ENCODE measurements around the gene FOXO4.

Gene FOXO4

GRCh38 chrX:71117358-71117757, 21.7 kb downstream of the FOXO4 start:
- Histone ChIP-seq H3K9me3 (replicated peaks; ENCODE audit: low read length) (peaks cover 3% of the 10 kb centered on the region), H3K27me3 (ENCODE audit: control insufficient read depth, insufficient read depth, low read length) (peaks cover 6% of the 10 kb centered on the region), H3K4me3 (ENCODE audit: low read length) (no peak overlapping the region), H3K9ac (ENCODE audit: low read depth, low read length) (no peak overlapping the region), H3K36me3 (ENCODE audit: insufficient read depth, low read length) (peaks cover 9% of the 10 kb centered on the region), H3K4me2 (ENCODE audit: low read length) (no peak overlapping the region), H3K4me1 (ENCODE audit: control insufficient read depth, insufficient read depth, low read length) (peaks cover 4% of the 10 kb centered on the region)

GRCh38 chrX:71118032-71118984, 22.7 kb downstream of the FOXO4 start, which contains the start of gene MED12:
Gene MED12, plus strand, starts transcription at chrX:71118596. Its CDS starts 159 bp downstream, at chrX:71118755.
- Histone ChIP-seq H3K4me3 (ENCODE audit: low read length) (peak within 1 kb of the TSS; percentile 72), H3K4me2 (ENCODE audit: low read length) (peak within 1 kb of the TSS; percentile 86)

GRCh38 chrX:71118985-71119535, 23.4 kb downstream of the FOXO4 start:
- Histone ChIP-seq H3K4me3 (ENCODE audit: low read length) (peak overlapping the region; percentile 72), H3K4me2 (ENCODE audit: low read length) (peak overlapping the region; percentile 86), H3K9ac (ENCODE audit: low read depth, low read length) (peak overlapping the region; percentile 90), H3K36me3 (ENCODE audit: insufficient read depth, low read length) (peaks cover 20% of the 10 kb centered on the region), H3K27me3 (ENCODE audit: control insufficient read depth, insufficient read depth, low read length) (no peaks in the 10 kb centered on the region), H3K9me3 (replicated peaks; ENCODE audit: low read length) (peaks cover 3% of the 10 kb centered on the region), H3K4me1 (ENCODE audit: control insufficient read depth, insufficient read depth, low read length) (peaks cover 4% of the 10 kb centered on the region)

More at GRCh38 chrX:71118032-71118984, 22.7 kb downstream of the FOXO4 start, which contains the start of gene MED12:
- peaks cover 1% of the 10 kb centered on the region for H3K27me3 ChIP-seq (ENCODE audit: control insufficient read depth, insufficient read depth, low read length)
- H3K36me3 ChIP-seq (ENCODE audit: insufficient read depth, low read length), result peaks cover 14% of the 10 kb centered on the region
- H3K9ac ChIP-seq (ENCODE audit: low read depth, low read length), result peak within 1 kb of the TSS; percentile 90
- H3K9me3 ChIP-seq (replicated peaks; ENCODE audit: low read length), result peaks cover 3% of the 10 kb centered on the region
- H3K4me1 ChIP-seq (ENCODE audit: control insufficient read depth, insufficient read depth, low read length), result peaks cover 4% of the 10 kb centered on the region

DNA sequence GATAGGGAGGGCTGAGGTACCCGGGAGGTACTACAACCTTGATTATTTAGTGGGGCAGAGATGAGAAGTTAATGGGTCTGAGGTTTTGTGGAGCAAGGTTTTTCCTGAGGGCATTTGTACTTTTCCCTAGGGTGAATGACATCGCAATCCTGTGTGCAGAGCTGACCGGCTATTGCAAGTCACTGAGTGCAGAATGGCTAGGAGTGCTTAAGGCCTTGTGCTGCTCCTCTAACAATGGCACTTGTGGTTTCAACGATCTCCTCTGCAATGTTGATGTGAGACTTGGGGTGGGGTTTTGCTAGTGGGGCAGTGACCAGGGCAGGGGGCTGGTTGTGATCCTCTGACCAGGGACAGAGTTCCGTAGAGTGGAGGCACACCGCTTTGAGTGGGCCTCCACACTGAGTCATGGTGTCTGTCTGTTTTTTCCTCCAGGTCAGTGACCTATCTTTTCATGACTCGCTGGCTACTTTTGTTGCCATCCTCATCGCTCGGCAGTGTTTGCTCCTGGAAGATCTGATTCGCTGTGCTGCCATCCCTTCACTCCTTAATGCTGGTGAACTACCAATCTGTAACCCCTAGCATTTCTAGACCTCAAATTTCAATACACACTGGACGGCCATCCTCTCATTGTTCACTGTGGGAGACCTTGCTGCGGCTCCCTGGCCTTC, 32.6 kb downstream of the FOXO4 start:
- Histone ChIP-seq H3K9me3 (replicated peaks; ENCODE audit: low read length) (no peaks in the 10 kb centered on the region), H3K4me3 (ENCODE audit: low read length) (no peak overlapping the region), H3K4me1 (ENCODE audit: control insufficient read depth, insufficient read depth, low read length) (peaks cover 12% of the 10 kb centered on the region), H3K9ac (ENCODE audit: low read depth, low read length) (no peak overlapping the region), H3K36me3 (ENCODE audit: insufficient read depth, low read length) (peaks cover 47% of the 10 kb centered on the region), H3K27me3 (ENCODE audit: control insufficient read depth, insufficient read depth, low read length) (no peaks in the 10 kb centered on the region), H3K4me2 (ENCODE audit: low read length) (no peak overlapping the region)

- H3K4me2 ChIP-seq (ENCODE audit: low read length), result no peak overlapping the region
- no peaks in the 10 kb centered on the region for H3K27me3 ChIP-seq (ENCODE audit: control insufficient read depth, insufficient read depth, low read length)
- peaks cover 40% of the 10 kb centered on the region for H3K36me3 ChIP-seq (ENCODE audit: insufficient read depth, low read length)
- H3K9ac ChIP-seq (ENCODE audit: low read depth, low read length), result peak overlapping the region; percentile 30
- H3K4me3 ChIP-seq (ENCODE audit: low read length), result no peak overlapping the region
- peaks cover 12% of the 10 kb centered on the region for H3K4me1 ChIP-seq (ENCODE audit: control insufficient read depth, insufficient read depth, low read length)
- no peaks in the 10 kb centered on the region for H3K9me3 ChIP-seq (replicated peaks; ENCODE audit: low read length)
Measured at GRCh38 chrX:71128915-71129765, 33.5 kb downstream of the FOXO4 start.

GRCh38 chrX:71131510-71131909, 35.9 kb downstream of the FOXO4 start:
- peaks cover 12% of the 10 kb centered on the region for H3K4me1 ChIP-seq (ENCODE audit: control insufficient read depth, insufficient read depth, low read length)
- peaks cover 34% of the 10 kb centered on the region for H3K36me3 ChIP-seq (ENCODE audit: insufficient read depth, low read length)
- no peaks in the 10 kb centered on the region for H3K9me3 ChIP-seq (replicated peaks; ENCODE audit: low read length)
- no peak overlapping the region for H3K9ac ChIP-seq (ENCODE audit: low read depth, low read length)
- H3K4me2 ChIP-seq (ENCODE audit: low read length), result no peak overlapping the region
- H3K4me3 ChIP-seq (ENCODE audit: low read length), result no peak overlapping the region
- no peaks in the 10 kb centered on the region for H3K27me3 ChIP-seq (ENCODE audit: control insufficient read depth, insufficient read depth, low read length)

GRCh38 chrX:71140440-71140839, 44.8 kb downstream of the FOXO4 start:
- H3K4me2 ChIP-seq (ENCODE audit: low read length), result no peak overlapping the region
- no peaks in the 10 kb centered on the region for H3K27me3 ChIP-seq (ENCODE audit: control insufficient read depth, insufficient read depth, low read length)
- no peaks in the 10 kb centered on the region for H3K9me3 ChIP-seq (replicated peaks; ENCODE audit: low read length)
- H3K9ac ChIP-seq (ENCODE audit: low read depth, low read length), result no peak overlapping the region
- no peak overlapping the region for H3K4me3 ChIP-seq (ENCODE audit: low read length)
- H3K4me1 ChIP-seq (ENCODE audit: control insufficient read depth, insufficient read depth, low read length), result peaks cover 6% of the 10 kb centered on the region
- H3K36me3 ChIP-seq (ENCODE audit: insufficient read depth, low read length), result peaks cover 25% of the 10 kb centered on the region

- peaks cover 10% of the 10 kb centered on the region for H3K36me3 ChIP-seq (ENCODE audit: insufficient read depth, low read length)
- H3K9ac ChIP-seq (ENCODE audit: low read depth, low read length), result no peak overlapping the region
- peaks cover 11% of the 10 kb centered on the region for H3K4me1 ChIP-seq (ENCODE audit: control insufficient read depth, insufficient read depth, low read length)
- no peaks in the 10 kb centered on the region for H3K27me3 ChIP-seq (ENCODE audit: control insufficient read depth, insufficient read depth, low read length)
- no peak overlapping the region for H3K4me3 ChIP-seq (ENCODE audit: low read length)
- no peaks in the 10 kb centered on the region for H3K9me3 ChIP-seq (replicated peaks; ENCODE audit: low read length)
- H3K4me2 ChIP-seq (ENCODE audit: low read length), result no peak overlapping the region
Measured at GRCh38 chrX:71143508-71143907, 47.9 kb downstream of the FOXO4 start.

DNA sequence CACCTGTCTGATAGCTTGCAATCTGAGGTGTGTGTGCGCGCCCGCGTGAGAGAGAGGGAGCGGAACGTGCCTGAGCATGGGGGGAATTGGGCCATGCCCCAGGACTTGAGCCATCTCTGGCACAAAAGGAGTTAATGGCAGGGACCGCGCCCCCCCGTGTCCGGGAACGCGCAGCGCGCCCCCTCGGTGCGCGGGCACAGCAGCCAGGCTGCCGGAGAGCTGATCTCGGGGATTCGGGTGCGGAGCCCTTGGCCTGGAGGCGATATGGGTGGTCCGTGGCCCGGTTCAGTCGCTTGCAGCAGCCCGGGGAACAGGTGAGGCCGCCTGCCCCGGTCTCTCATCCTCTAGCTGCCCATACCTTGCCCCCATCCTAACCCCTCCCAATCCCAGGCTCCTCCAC, 49.0 kb downstream of the FOXO4 start, which contains the start of gene NLGN3:
Gene NLGN3, plus strand, starts transcription at position 191 of the 400 bp plus-strand sequence. CDS start 2,909 bp downstream, outside the sequence.
- H3K4me1 ChIP-seq (ENCODE audit: control insufficient read depth, insufficient read depth, low read length), result peaks cover 11% of the 10 kb centered on the region
- H3K9me3 ChIP-seq (replicated peaks; ENCODE audit: low read length), result no peaks in the 10 kb centered on the region
- peak within 1 kb of the TSS; percentile 58 for H3K4me2 ChIP-seq (ENCODE audit: low read length)
- H3K9ac ChIP-seq (ENCODE audit: low read depth, low read length), result no peak within 1 kb of the TSS
- no peak within 1 kb of the TSS for H3K4me3 ChIP-seq (ENCODE audit: low read length)
- H3K27me3 ChIP-seq (ENCODE audit: control insufficient read depth, insufficient read depth, low read length), result peaks cover 1% of the 10 kb centered on the region
- peaks cover 10% of the 10 kb centered on the region for H3K36me3 ChIP-seq (ENCODE audit: insufficient read depth, low read length)

DNA sequence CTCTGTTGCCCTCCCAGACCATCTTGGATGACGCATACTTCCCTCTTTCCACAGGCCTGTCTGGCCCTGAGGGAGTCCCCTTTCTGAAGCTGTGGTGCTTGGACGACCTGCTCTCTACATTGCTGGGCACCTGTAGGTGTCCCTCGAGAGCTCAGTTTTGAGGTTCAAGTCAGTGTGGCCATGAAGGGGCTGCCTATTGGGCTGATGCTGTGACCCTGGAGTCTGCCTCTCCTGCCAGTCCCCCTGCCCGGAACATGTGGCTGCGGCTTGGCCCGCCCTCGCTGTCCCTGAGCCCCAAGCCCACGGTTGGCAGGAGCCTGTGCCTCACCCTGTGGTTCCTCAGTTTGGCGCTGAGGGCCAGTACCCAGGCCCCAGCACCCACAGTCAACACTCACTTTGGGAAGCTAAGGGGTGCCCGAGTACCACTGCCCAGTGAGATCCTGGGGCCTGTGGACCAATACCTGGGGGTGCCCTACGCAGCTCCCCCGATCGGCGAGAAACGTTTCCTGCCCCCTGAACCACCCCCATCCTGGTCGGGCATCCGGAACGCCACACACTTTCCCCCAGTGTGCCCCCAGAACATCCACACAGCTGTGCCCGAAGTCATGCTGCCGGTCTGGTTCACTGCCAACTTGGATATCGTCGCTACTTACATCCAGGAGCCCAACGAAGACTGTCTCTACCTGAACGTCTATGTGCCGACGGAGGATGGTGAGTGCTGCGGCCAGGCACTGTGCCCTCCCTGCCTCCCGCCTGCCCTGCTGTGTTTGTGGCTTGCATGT, 52.0 kb downstream of the FOXO4 start:
- peaks cover 4% of the 10 kb centered on the region for H3K36me3 ChIP-seq (ENCODE audit: insufficient read depth, low read length)
- no peaks in the 10 kb centered on the region for H3K9me3 ChIP-seq (replicated peaks; ENCODE audit: low read length)
- no peak overlapping the region for H3K9ac ChIP-seq (ENCODE audit: low read depth, low read length)
- peaks cover 11% of the 10 kb centered on the region for H3K4me1 ChIP-seq (ENCODE audit: control insufficient read depth, insufficient read depth, low read length)
- no peak overlapping the region for H3K4me3 ChIP-seq (ENCODE audit: low read length)
- H3K27me3 ChIP-seq (ENCODE audit: control insufficient read depth, insufficient read depth, low read length), result peaks cover 11% of the 10 kb centered on the region
- H3K4me2 ChIP-seq (ENCODE audit: low read length), result no peak overlapping the region
